Esophagus muscularis mucosa (tissue), 4 donors: ENCODE results near the gene HIVEP1.

Source experiments
- CTCF ChIP-seq, 3 experiments: fragments of 200-600 bp in 2 of 3; fragments of 450-650 bp in 1 of 3; sonication (generic) in 2 of 3; IDR thresholded peaks; one replicate each; pipeline ENCODE4 v1.5.1; 2017 to 2019; ENCODE audit warnings: antibody characterized with exemption in 3 of 3, mild to moderate bottlenecking in 2 of 3, moderate library complexity in 1 of 3
- EP300 ChIP-seq: sonication (generic); formaldehyde crosslinking; IDR thresholded peaks from one replicate; pipeline ENCODE4 v1.6.1; 2017; ENCODE audit warnings: antibody characterized with exemption
- POLR2A ChIP-seq: fragments of 450-650 bp; IDR thresholded peaks from one replicate; pipeline ENCODE4 v1.6.1; 2017; ENCODE audit warnings: antibody characterized with exemption, moderate library complexity, mild to moderate bottlenecking, low read depth
- POLR2AphosphoS5 ChIP-seq, 2 donors: sonication (generic); formaldehyde crosslinking; IDR thresholded peaks; one replicate each; pipeline ENCODE4 v1.6.1; 2017; ENCODE audit warnings: antibody characterized with exemption in 2 of 2

DNA sequence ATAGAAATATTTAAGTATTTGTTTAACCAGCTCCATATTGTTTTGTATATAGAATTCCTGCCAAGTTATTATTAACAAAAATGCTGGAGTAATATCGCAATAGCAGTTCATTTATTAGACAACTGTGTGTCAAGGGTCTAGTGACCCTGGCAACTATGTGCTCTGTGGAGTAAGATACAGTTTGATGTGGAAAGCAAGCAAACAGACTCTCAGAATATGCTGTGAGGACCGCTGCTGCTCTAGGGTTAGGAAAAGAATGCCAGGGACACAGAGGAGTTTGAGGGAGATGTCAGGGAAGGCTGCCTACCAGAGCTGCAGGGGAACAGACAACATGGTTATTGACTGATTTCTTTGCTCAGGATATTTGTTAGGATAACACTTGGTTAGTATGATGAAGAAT, 71.2 kb downstream of the HIVEP1 start:
- TF ChIP-seq CTCF (IDR thresholded peaks at IDR 0.05): no peak
- no peak for TF ChIP-seq POLR2AphosphoS5 (IDR thresholded peaks at IDR 0.05)
- no peak for TF ChIP-seq POLR2A
- no peak for TF ChIP-seq EP300
